ENCODE measurements around the gene ZNF219.

ZNF219 gene

GRCh38 chr14:21098076-21098891 lies at the start of gene ZNF219:
TSS of gene ZNF219 (minus strand) at chr14:21098655. CDS start at chr14:21093591, 5,064 bp downstream.
- ATAC-seq, result peak; percentile 39 to 48

DNA sequence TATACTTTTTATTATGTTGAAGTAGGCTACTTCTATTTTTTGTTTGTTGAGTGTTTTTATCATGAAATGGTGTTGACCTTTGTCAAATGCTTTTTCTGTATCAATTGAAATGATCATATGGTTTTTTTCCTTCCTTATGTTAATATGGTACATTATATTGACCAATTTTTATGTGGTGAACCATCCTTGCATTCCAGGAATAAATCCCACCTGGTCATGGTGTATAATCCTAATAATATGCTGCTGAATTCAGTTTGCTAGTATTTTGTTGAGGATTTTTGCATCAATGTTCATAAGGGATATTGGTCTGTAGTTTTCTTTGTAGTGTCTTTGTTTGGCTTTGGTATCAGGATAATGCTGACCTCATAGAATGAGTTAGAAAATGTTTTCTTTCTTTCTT lies 47.0 kb upstream of the ZNF219 start:
- no peak for ATAC-seq

DNA sequence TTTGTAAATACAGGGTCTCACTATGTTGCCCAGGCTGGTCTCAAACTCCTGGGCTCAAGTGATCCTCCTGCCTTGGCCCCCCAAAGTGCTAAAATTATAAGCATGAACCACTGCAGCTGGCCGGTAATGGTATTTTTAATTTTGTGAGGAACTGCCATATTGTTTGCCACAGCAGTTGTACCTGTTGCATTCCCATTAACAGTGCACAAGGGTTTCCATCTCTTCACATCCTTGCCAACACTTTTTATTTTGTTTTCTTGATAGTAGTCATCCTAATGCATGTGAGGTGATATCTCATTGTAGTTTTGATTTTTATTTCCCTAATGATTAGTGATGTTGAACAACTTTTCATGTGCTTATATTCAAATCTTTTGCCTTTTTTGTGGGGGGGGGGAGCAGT lies 43.9 kb upstream of the ZNF219 start:
- ATAC-seq, result no peak

DNA sequence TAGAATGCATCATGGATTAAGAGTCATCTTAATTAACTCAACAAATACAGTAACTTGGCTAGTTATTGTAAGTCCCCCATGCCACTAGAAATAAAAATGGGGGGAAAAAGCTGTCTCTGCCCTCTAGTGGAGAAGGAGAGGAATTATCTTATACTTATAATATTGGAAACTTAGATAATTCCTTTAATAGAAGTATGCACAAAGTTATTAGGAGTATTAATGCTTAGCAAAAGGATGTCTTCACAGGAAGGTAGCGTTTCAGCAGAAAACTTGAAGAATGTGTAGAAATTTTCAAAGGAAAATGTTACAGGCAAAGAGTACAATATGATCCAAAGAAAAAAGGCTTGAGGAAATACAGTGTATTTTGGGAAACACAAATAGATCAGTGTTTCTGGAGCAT lies 37.6 kb upstream of the ZNF219 start:
- no peak for ATAC-seq

- ATAC-seq, result no peak
Observed at GRCh38 chr14:21133901-21134300, 35.4 kb upstream of the ZNF219 start.

- ATAC-seq, result no peak
Observed at GRCh38 chr14:21123429-21123828, 25.0 kb upstream of the ZNF219 start.

- ATAC-seq, result peak in 1 of 2 donors; percentile 33
Observed at GRCh38 chr14:21121122-21121521, 22.7 kb upstream of the ZNF219 start.

- ATAC-seq, result no peak
Observed at GRCh38 chr14:21120686-21121085, 22.2 kb upstream of the ZNF219 start.

DNA sequence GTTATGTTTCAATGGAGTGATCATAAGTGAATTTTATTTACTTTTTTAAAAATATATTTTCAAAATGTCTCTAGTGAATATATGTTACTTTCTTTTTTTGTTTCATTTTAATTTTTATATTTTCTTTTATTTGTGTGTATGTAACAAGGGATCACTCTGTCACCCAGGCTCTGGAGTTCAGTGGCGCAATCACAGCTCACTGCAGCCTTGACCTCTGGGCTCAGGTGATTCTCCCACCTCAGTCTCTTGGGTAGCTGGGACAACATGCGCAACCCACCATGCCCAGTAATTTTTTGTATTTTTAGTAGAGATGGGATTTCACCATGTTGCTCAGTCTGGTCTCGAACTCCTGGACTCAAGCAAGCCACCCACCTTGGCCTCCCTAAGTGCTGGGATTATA lies 20.5 kb upstream of the ZNF219 start:
- ATAC-seq, result no peak

DNA sequence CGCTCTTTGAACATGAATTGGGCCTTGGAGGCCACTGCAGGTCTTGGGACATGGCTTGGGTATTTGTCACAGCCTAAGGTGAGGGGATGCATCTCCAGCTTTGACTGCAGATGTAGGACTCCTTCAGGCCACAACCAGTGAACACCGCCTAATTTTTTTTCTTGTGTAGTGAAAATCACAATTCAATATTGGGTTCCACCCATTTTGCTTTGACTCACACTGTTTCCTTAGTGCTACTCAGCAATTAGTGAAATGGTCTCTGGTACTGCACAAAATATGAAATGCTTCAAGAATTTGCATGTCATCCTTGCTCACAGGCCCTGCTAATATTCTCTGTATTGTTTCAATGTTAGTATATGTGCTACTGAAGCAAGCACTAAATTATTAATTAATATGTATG lies 14.9 kb upstream of the ZNF219 start:
- no peak for ATAC-seq

- ATAC-seq, result no peak
Observed at GRCh38 chr14:21112255-21112654, 13.8 kb upstream of the ZNF219 start.

DNA sequence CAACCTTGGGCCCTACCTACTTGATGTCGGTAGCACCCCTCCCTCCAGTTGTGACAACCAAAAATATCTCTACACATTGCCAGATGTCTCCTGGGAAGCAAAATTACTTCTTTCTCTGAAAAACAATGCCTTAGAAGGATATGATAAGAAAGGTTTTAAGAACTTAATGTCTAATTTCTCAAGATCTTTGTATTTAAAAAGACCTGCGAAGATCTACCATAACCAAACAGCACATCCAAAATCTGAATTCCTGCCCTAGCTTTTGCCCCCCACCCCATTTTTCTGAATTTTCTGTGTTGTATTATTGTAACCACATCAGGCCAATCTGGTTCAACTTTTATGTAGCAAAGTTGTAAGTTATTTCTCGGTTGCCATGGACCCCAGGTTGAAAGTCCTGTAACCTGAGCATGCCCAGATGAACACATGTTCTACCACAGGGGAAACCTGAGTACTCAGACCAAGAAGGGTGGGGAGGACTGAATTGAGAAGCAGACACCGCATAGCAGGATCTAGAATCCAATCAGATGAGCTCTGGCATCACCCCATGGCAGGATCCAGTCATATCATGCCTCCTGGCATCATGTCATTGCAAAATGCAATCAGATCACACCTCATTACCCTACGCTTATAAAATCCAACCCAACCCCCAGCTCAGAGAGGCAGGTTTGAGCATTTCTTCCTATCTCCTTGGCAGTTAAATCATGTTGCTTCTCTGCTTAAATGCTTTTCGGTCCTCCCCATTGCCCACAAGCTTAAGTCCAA lies 11.1 kb upstream of the ZNF219 start:
- ATAC-seq, result peak; percentile 73 to 82

DNA sequence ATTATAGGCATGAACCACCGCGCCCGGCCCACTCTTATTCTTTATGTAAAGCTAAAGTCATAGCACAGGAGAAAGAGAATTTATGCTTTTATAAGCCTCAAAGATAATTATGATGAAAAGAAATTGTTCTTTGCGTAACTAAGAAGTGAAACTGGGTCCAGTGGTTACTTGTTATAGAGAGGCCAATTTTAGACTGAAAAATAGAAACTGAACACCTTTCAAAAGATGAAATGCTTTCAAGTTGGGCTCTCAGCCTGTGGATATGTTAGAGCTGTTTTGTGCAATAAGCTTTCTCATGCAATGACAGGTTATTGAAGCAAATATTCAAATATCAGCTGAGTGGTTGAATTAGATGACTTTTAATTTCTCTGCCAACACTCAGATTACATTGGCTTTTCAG lies 10.3 kb upstream of the ZNF219 start:
- ATAC-seq, result no peak

DNA sequence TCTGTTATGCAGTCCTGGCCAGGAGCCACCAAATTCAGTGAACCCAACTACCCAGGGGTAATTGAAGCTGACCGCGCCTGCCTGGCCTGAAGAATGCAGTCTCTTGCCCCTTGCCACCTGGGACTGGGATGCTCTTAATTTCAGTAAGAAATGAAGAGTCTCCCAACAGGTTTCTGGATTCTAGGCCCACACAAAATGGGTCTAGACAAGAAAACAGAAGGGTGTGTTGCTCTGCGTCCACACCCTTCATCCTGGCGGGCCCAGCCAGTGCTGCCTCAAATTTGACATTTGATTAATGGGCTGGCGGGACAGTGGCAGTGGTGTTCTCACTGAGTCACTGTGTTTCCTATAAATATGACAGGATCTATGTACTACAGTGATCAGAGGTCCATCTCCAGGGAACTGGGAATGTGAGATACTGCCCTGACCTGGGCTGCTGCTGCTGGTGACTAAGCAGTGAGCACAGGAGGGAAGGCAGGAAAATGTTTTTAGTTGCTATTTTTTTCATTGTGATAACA lies 8.9 kb upstream of the ZNF219 start:
- ATAC-seq, result no peak

DNA sequence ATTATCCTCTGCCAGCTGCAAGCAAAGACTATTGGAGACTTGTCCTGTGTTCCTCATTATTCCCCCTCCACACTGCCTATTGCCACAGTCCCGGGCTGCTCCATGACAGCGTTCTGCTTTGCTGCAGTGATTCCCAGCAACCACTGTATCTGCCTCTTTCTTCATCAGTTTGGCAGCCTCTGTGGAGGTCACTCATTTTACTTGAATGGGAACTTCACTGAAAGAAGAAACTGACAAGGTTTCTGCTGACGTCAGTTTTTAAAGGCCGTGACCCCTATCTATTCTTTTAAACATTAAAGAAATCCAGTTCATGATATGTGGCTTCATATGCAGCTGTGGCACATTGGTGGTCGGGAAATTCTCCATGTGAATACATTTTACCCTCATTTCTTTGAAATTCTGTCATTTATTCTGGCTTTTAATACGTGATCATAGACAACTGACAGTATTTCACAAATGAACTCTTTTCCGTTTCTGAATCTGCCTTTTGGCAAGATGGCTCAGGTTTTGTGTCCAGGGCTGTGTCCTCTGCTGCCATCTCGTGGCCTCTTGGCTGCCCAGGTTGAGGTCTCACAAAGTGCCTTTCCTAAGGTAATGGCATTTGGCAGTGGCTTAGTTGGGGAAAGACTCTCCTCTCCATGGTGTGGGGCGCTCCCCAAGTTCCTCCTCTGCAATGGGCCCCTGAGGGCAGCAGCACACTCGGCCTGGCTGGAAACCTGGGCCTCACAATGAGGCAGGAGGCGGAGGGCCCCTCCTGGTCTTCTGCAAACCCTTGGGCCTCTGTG lies 8.2 kb upstream of the ZNF219 start:
- ATAC-seq, result no peak

- no peak for ATAC-seq
Observed at GRCh38 chr14:21106176-21106497, 7.7 kb upstream of the ZNF219 start.

GRCh38 chr14:21105095-21105494 lies 6.6 kb upstream of the ZNF219 start:
- ATAC-seq, result no peak

GRCh38 chr14:21104448-21105060 lies 6.1 kb upstream of the ZNF219 start:
- ATAC-seq, result peak; percentile 46

- peak; percentile 89 to 92 for ATAC-seq
Observed at GRCh38 chr14:21103710-21104447, 5.4 kb upstream of the ZNF219 start.

- ATAC-seq, result no peak
Observed at GRCh38 chr14:21103411-21103709, 4.9 kb upstream of the ZNF219 start.

DNA sequence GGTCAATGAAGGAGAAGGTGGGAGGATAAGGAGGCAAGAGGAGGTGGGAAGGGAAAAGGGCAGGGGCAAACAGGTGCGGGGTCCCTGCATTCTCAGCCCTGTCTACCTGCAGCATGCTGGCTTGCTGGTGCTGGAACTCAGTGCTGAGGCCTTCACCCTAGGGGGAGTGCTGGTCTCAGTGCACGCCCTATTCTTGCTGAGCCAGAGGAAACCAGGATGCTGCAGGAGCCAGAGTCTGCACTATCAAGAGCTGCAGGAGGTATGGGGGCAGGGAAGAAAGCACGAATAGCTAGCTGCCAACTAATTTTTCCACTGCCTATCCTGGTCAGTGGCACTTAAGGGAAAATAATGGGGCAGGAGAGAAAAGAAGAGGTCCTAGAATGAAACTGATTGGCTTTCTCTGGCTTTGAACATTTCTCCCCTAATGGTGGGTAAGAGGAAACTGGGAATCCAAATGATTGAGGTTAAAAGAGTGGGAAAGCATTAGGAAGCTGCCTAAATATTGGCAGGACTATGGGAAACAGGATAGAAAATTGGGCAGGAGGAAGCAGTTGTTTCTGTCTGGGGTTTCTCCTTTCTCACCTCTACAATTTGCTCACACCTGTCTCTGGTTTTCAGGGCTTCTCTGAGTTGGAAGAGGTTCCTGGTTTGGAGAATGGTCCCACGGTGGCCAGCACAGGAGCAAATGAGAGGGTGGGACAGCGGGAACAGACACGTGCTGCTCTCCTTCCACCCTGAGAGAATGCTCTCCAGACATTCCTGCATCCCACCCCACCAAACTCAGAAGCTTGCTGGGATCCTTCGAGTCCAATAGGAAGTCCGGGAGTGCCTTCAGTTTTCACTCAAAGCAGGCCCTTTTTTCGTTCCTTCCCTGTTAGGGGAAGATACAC lies 4.3 kb upstream of the ZNF219 start:
- no peak for ATAC-seq
